Calu3 (cell line): ENCODE measurements around the gene GTSE1. TPM values are rescaled to one million over a fixed set of nuclear protein-coding genes. Genes with fewer than 3 reads are reported as not detected.
"Not testable (repeated sequence)": the region's sequence is repeated elsewhere in the genome, so short reads cannot be mapped to it uniquely, and the experiment has no call there.

ENCODE experiments used
- BruUV-seq: library from RNA; stranded (reverse); fragments of 400-500 nt; replicated peaks from 2 replicates; lab custom pipeline; 2021; lab: Mats Ljungman, UMichigan
- CTCF ChIA-PET: fragments of 300-600 bp; sonication (Branson Sonifier 250); formaldehyde crosslinking; loops from one replicate; lab custom pipeline; 2022; ENCODE audit warnings: antibody characterized with exemption; lab: Charles Lee
- DNase-seq: peaks from one replicate; pipeline ENCODE4 v3.0.0; 2022
- H3K27ac Mint-ChIP-seq: one replicate; pipeline ENCODE4 v1.8.0; 2022; ENCODE audit warnings: mixed read lengths; ENCODE audit not compliant: unreplicated experiment
- H3K27me3 Mint-ChIP-seq: one replicate; pipeline ENCODE4 v1.8.0; 2022; ENCODE audit warnings: mixed read lengths; ENCODE audit not compliant: unreplicated experiment
- H3K36me3 Mint-ChIP-seq: one replicate; pipeline ENCODE4 v1.8.0; 2022; ENCODE audit warnings: mild to moderate bottlenecking, moderate library complexity, mixed read lengths; ENCODE audit not compliant: insufficient read depth, unreplicated experiment
- H3K4me1 Mint-ChIP-seq: one replicate; pipeline ENCODE4 v1.8.0; 2022; ENCODE audit warnings: mild to moderate bottlenecking, low read depth, mixed read lengths; ENCODE audit not compliant: unreplicated experiment
- H3K4me3 Mint-ChIP-seq: one replicate; pipeline ENCODE4 v1.8.0; 2022; ENCODE audit warnings: mild to moderate bottlenecking, low read depth, moderate library complexity, mixed read lengths; ENCODE audit not compliant: unreplicated experiment
- H3K9me3 Mint-ChIP-seq: one replicate; pipeline ENCODE4 v1.8.0; 2022; ENCODE audit warnings: low read depth, mixed read lengths; ENCODE audit not compliant: unreplicated experiment
- intact Hi-C: fragments of 100-400 bp; cut with micrococcal nuclease; formaldehyde crosslinking; loops from one replicate; pipeline ENCODE4 v1.10.0; 2022; ENCODE audit not compliant: unreplicated experiment
- total RNA-seq: library from RNA; stranded (reverse); gene quantifications from 2 replicates; pipeline ENCODE4 v1.2.3, GENCODE V29; 2022
- TF ChIP-seq, protein P1 (sequence below): fragments of 200-600 bp; IDR thresholded peaks from one replicate; pipeline ENCODE4 v1.8.0; 2022; ENCODE audit warnings: antibody characterized with exemption; ENCODE audit not compliant: unreplicated experiment

GTSE1 gene
- total RNA-seq, 1 experiment from 2014 or later: 53.5 TPM

DNA sequence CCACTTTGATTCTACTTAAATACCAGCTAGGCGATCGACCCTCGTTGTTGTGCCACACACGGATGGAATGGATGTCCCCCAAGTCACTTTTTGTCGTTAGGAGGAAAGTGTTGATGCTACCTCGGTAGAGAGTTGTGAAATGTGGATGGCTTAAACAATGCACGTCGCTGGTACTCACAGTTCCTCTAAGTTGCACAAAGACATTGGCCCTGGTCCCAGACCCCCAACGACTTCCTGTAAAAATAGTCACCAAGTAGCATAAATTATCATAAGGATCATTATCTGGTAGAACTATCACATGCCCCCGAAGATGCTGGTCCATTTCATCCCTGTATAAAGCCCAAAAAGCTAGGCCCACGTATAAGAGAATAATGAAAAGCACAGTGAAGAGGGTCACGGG lies 37.3 kb upstream of the GTSE1 start:
- Mint-ChIP-seq H3K27ac (no peak overlapping the region), H3K4me3 (no peak overlapping the region), H3K4me1 (no peaks in the 10 kb centered on the region), H3K36me3 (peaks cover 2% of the 10 kb centered on the region), H3K9me3 (no peaks in the 10 kb centered on the region), H3K27me3 (peaks cover 25% of the 10 kb centered on the region)
- BruUV-seq: no TSS peak
- intact Hi-C loops: loop anchor here (10.0 kb wide), 1 partner anchor 65 kb away; no protein-coding TSS in a partner anchor
- TF ChIP-seq, protein P1, sequence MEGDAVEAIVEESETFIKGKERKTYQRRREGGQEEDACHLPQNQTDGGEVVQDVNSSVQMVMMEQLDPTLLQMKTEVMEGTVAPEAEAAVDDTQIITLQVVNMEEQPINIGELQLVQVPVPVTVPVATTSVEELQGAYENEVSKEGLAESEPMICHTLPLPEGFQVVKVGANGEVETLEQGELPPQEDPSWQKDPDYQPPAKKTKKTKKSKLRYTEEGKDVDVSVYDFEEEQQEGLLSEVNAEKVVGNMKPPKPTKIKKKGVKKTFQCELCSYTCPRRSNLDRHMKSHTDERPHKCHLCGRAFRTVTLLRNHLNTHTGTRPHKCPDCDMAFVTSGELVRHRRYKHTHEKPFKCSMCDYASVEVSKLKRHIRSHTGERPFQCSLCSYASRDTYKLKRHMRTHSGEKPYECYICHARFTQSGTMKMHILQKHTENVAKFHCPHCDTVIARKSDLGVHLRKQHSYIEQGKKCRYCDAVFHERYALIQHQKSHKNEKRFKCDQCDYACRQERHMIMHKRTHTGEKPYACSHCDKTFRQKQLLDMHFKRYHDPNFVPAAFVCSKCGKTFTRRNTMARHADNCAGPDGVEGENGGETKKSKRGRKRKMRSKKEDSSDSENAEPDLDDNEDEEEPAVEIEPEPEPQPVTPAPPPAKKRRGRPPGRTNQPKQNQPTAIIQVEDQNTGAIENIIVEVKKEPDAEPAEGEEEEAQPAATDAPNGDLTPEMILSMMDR: no peak
- CTCF ChIA-PET: no interaction called here
- no peak for DNase-seq

DNA sequence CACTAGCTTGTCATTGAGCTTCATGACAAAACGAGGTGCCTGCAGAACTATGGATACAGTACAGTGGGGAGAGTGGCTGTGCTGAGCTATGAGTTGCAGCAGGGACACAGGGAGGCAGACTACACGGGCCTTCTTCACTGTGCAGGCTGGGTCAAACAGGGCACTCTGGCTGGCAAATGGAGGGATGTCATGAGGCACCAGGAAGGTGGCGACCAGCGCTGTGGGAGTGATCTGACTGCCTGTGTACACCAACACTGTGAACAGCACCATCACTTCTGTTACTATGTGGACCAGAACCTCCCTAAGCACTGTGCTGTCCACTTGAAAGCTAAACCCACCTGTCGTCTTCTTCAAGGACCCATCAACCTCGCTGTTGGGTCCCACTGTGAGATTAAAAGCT lies 36.6 kb upstream of the GTSE1 start:
- no TSS peak for BruUV-seq
- no peak for DNase-seq
- TF ChIP-seq, protein P1: no peak
- CTCF ChIA-PET: no interaction called here
- Mint-ChIP-seq H3K4me1 (no peaks in the 10 kb centered on the region), H3K9me3 (peaks cover 2% of the 10 kb centered on the region), H3K27ac (no peak overlapping the region), H3K36me3 (no peaks in the 10 kb centered on the region), H3K4me3 (no peak overlapping the region), H3K27me3 (peaks cover 25% of the 10 kb centered on the region)
- intact Hi-C loops: loop anchor here (10.0 kb wide), 1 partner anchor 105 kb away; the partner anchor contains the start of gene PPARA

DNA sequence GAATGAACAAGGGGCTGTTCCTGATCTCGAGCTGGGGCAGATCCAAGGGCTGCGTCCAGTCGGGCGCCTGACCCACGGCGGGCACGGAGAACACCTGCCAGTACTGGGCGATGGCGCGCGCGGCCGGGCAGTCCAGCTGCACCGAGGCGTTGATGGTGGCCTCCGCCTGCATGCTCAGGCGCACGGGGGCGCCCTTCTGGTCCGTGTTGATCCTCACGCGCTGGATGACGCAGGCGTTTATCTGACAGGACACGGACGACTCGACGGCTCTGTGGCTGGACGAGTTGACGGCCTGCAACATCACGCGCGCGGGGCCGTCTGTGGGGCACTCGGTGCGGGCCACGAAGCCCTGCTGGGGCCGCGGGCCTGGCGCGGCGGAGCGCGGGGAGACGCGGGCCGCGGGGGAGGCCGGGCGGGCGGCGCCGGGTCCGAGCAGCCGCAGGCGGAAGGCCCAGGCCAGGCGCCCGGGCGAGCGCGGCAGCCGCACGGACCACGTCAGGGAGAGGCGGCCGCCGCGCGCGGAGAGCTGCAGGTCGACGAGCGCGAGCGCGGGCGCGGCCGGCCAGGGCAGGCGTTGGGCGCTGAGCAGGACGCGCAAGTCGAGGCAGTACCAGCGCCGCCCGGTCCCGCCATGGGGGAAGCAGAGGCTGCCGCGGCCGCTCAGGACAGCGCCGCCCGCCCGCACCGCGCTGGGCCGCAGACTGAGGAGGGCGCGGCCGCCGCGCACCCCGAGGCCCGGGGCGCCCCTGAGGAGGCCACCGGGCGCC lies 34.0 kb upstream of the GTSE1 start:
- no peak overlapping the region for H3K27ac Mint-ChIP-seq
- peaks cover 25% of the 10 kb centered on the region for H3K27me3 Mint-ChIP-seq
- H3K9me3 Mint-ChIP-seq: peaks cover 5% of the 10 kb centered on the region
- H3K4me1 Mint-ChIP-seq: peaks cover 8% of the 10 kb centered on the region
- intact Hi-C loops: loop anchor here (10.0 kb wide), 1 partner anchor 108 kb away; the partner anchor contains the start of gene PPARA
- CTCF ChIA-PET: no interaction called here
- no peak overlapping the region for H3K4me3 Mint-ChIP-seq
- no peak for DNase-seq
- TF ChIP-seq, protein P1: no peak
- no TSS peak for BruUV-seq
- H3K36me3 Mint-ChIP-seq: peaks cover 7% of the 10 kb centered on the region

DNA sequence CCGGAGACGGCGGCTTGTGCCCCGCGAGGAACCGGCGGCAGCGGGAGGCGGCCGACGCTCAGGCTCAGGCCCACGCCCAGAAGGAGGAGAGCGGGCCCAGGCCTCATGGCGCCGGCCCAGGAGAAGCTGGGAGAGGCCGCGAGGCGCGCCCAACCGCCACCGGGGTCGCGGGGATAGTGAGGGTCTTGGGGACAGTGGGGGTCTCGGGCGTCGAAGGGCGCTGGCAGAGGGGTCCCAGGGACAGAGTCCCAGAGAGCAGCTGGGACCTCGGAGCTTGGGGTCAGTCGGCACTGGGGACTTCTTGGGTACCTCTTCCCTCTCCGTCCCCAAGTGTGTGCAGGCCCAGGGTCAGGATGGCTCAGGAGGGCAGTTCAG lies 33.5 kb upstream of the GTSE1 start, which contains the start of gene PKDREJ:
Gene PKDREJ (minus strand): TSS at position 128 of the 375 bp plus-strand sequence. CDS start 21 bp downstream, at position 107.
- H3K27ac Mint-ChIP-seq: no peak within 1 kb of the TSS
- no peak for DNase-seq

DNA sequence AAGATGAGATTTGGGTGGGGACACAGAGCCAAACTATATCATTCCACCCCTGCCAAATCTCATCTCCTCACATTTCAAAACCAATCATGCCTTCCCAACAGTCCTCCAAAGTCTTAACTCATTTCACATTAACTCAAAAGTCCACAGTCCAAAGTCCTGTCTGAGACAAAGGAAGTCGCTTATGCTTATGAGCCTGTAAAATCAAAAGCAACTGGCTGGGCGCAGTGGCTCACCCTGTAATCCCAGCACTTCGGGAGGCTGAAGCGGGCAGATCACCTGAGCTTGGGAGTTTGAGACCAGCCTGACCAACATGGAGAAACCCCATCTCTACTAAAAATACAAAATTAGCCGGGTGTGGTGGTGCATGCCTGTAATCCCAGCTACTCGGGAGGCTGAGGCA lies 32.1 kb upstream of the GTSE1 start:
- DNase-seq, H3K27ac Mint-ChIP-seq, H3K4me3 Mint-ChIP-seq, BruUV-seq, CTCF ChIA-PET, H3K9me3 Mint-ChIP-seq: not testable (repeated sequence)
- intact Hi-C loops: loop anchor here (10.0 kb wide), 1 partner anchor 110 kb away; the partner anchor contains the start of gene PPARA
- Mint-ChIP-seq H3K36me3 (peaks cover 17% of the 10 kb centered on the region), H3K27me3 (peaks cover 25% of the 10 kb centered on the region), H3K4me1 (peaks cover 18% of the 10 kb centered on the region)

More for the DNA sequence above, 33.5 kb upstream of the GTSE1 start, which contains the start of gene PKDREJ:
- CTCF ChIA-PET: no interaction called here
- peaks cover 12% of the 10 kb centered on the region for H3K36me3 Mint-ChIP-seq
- H3K4me1 Mint-ChIP-seq: peaks cover 12% of the 10 kb centered on the region
- BruUV-seq: no TSS peak
- H3K9me3 Mint-ChIP-seq: peaks cover 5% of the 10 kb centered on the region
- intact Hi-C loops: loop anchor here (10.0 kb wide), 1 partner anchor 108 kb away; the partner anchor contains the start of gene PPARA
- no peak within 1 kb of the TSS for H3K4me3 Mint-ChIP-seq
- TF ChIP-seq, protein P1: no peak
- H3K27me3 Mint-ChIP-seq: peaks cover 25% of the 10 kb centered on the region

DNA sequence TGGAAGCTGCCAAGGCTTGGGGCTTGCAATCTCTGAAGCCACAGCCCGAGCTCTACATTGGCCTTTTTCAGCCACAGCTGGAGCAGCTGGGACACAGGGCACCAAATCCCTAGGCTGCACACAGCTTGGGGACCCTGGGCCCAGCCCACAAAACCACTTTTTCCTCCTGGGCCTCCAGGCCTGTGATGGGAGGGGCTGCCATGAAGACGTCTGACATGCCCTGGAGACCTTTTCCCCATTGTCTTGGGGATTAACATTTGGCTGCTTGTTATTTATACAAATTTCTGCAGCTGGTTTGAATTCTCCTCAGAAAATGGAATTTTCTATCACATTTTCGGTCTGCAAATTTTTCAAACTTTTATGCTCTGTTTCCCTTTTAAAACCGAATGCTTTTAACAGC lies 31.0 kb upstream of the GTSE1 start:
- H3K9me3 Mint-ChIP-seq, H3K4me3 Mint-ChIP-seq, H3K27ac Mint-ChIP-seq, BruUV-seq, DNase-seq, CTCF ChIA-PET: not testable (repeated sequence)
- intact Hi-C loops: loop anchor here (10.0 kb wide), 1 partner anchor 111 kb away; the partner anchor contains the start of gene PPARA
- peaks cover 15% of the 10 kb centered on the region for H3K27me3 Mint-ChIP-seq
- peaks cover 23% of the 10 kb centered on the region for H3K4me1 Mint-ChIP-seq
- peaks cover 21% of the 10 kb centered on the region for H3K36me3 Mint-ChIP-seq
